Fibroblast of skin of right quadriceps (primary cell): ENCODE measurements around the gene PLCL2.

ENCODE experiments used
- DNase-seq: peaks from one replicate; pipeline ENCODE4 v3.0.0-alpha.2; 2013

Gene PLCL2

DNA sequence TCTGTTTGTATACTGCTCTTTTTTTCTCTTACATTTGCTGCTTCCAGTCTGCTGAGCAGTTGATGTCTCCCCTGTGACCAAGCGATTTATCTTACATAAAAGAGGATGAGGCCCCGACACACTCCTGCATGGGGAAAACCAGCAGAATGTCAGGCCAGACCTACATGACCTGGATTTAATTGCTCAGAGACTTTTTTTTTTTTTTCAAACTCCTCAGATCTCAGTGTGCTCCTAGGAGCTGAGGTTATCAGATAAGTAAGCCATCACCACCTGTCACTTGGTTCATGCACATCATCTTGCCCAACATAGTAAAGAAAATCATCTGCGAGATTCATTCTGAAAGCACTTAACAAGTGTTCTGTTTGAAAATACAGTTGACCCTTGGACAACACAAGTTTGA, 163.1 kb downstream of the PLCL2 start:
- no peak for DNase-seq

GRCh38 chr3:17050071-17050470, 165.3 kb downstream of the PLCL2 start:
- DNase-seq = no peak

GRCh38 chr3:17050506-17050905, 165.8 kb downstream of the PLCL2 start:
- DNase-seq = no peak

DNA sequence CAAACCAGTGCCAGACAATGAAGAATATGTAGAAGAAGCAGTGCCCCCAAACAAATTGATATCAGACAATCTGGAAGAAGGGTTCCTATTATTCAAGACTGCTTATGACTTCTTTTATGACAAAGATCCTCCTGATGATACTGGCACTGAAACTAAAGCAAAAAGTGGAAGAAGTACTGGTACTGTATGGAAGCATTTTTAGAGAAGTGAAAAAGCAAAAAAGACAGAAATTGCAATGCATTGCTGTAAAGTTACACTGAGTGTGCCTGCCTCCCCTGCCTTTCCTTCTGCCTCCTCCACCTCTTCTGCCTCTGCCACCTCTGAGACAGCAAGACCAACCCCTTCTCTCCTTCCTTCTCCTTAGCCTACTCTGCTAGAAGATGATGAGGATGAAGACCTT, 167.6 kb downstream of the PLCL2 start:
- no peak for DNase-seq

- DNase-seq = no peak
These were observed 169.7 kb downstream of the PLCL2 start for GRCh38 chr3:17054301-17054981.

- DNase-seq = no peak
These were observed 170.2 kb downstream of the PLCL2 start for GRCh38 chr3:17054982-17055343.

DNA sequence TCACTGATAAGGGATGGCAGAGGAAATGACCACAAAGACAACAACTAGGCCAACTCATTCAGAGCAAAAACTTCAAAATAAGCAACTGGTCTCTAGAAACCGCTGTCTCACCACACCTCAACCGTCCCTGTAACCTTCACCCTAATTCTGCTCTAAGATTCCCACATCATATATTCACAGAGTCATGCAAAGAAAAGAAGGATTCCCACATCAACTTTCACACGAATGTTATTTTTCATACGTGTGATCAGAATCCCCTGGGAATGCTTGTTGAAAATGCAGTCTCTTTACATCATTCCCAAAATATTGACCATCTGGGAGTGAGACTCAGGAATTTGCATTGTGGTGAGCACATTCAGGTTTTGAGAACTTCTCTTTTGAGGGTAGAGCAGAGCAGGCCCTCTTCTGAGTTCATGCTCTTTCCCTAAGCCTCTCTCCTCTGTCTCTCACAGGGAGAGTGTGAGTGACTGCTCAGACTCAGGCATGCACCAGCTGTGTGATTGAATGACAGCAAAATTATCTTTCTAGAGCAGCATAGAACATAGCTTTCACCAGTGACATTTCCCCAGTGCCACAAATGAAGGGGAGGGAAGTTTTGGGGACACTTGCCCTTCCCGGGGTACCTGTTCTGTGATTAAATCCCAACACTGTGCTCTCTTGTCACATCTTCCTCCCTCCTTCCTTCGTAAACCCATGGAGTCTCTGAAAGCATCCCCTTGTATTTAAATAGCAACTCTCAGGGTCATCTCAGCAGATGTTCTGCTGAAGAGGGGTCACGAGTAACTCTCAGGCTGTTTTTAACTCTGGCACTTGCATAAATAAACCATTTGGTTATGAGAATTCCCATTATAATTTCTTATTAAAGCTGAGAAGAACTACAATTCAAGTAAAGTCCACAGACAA, 170.9 kb downstream of the PLCL2 start:
- DNase-seq = peak; percentile 90

- peak; percentile 86 for DNase-seq
These were observed 172.6 kb downstream of the PLCL2 start for GRCh38 chr3:17057321-17057720.

GRCh38 chr3:17059989-17060550, 175.3 kb downstream of the PLCL2 start:
- DNase-seq = no peak

GRCh38 chr3:17061005-17061404, 176.2 kb downstream of the PLCL2 start:
- DNase-seq = no peak

DNA sequence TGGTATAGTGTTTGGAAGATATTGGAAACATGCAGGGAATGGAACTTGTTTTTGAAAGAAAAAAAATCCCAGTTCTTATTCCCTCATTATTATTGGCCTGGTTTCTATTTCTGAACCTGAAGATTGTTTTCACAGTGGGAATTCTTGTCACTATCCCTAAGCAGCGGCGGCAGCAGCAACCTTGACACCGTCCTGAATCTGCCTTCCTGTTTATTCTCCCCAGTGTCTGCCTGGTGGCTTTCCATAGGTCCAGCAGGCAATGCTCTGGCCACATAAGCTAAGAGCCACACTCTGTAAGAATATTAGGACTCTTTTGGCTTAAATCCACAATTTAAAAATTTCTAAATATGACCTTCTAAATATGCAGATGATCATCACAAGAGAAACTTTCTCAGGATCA, 178.0 kb downstream of the PLCL2 start:
- DNase-seq = no peak

GRCh38 chr3:17063596-17063995, 178.8 kb downstream of the PLCL2 start:
- no peak for DNase-seq

DNA sequence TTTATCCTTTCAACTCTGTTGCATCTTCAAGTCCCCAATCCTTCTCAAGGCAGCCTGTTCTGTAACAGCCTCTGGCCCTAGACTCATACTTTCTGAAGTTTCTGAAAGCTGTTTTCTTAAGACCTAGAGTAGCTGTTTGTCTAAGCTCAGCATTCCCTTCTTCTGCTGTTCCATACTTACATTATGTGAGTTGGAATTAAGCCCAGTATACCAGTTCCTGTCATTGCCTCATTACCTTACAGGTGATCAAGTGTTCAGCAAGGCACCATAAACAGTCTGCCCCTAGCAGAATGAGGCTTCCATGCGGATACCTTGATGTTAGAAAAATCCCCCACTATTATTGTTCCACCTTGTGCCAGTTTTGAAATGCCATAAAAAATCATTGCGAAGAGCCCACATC, 180.6 kb downstream of the PLCL2 start:
- DNase-seq = no peak

DNA sequence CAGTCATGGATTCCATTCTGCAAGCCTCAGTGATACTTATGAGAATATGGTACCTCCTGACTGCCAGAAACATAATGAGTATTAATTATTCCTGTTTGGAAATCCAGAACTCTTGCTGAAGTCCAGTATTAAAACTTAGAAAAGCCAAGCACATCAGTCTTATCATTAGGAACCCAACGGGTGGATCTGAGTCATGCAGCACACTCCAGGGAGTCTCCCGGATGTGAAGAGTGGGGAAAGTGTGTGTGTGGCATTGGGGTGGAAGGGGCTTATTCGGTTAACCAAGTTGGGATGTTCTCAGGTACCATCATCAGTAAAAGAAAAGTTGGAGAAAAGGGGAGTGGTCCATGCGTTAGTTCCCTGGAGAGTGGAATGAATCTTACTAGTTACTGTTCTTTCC, 181.1 kb downstream of the PLCL2 start:
- no peak for DNase-seq

GRCh38 chr3:17069754-17070153, 185.0 kb downstream of the PLCL2 start:
- no peak for DNase-seq

DNA sequence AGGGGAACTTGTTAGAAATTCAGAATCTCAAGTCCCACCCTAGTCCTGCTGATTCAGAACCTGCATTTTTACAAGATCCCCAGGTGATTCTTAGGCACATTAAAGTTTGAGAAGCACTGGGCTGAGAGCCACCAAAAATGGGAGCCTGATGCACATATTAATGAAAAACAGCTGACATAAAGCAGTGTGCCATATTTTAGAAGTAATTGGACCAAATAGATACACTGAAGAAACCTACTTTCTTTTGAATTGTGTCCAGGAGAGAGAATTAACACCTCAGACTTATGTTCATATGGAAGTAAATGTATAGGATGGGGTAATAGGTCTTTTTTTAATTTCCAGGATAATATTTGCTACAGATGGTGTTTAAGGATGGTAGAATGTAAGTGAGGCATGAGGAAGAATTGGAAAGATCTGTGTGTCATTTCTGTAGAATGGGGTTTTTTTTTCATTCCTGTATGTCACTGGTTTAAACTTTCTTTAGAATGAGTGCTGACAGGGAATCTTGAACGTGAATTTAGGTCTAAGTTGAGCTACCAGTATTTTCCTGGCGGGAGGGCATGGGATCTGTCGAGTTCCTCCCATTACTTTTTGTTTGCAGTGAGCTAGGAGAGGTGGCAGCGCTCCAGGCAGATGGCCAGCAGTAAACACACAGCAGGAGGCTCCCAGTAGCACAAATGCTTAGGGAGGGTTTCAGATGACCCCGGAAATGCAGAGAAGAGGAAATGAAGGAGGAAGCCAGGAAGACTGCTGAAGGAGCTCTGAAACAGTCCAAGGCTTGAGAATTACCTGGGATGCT, 185.6 kb downstream of the PLCL2 start:
- peak; percentile 49 for DNase-seq

- DNase-seq = no peak
These were observed 189.8 kb downstream of the PLCL2 start for GRCh38 chr3:17074559-17074958.

DNA sequence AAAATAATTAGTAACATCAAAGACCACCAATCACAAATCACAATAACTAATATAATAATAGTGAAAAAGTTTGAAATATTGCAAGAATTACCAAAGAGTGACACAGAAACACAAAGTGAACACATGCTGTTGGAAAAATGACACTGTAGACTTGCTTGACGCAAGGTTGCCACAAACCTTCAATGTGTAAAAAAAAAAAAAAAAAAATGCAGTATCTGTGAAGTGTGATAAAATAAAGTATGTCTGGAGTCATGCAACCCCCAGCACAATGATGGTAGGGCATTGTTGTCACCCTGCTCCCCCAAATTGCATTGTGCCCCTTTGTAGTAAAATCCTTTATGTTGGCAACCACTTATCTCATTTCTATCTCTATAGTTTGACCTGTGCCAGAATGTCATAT, 190.6 kb downstream of the PLCL2 start:
- no peak for DNase-seq

DNA sequence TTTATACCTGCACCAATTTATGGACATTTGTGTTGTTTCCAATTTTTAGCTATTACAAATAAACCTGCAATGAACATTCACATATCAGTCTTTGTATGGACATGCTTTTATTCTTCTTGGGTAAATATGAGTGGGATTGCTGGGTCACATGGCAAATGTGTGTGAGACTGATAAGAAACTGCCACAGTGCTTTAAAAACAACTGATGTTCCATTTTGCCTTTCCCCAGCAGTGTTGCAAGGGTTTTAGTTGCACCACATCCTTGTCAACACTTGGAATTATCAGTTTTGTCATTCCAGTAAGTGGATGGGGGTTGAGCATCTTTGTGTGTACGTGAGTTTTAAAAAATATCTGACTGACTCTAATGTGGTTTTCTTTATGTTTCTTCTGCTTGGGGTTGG, 191.2 kb downstream of the PLCL2 start:
- DNase-seq = no peak

GRCh38 chr3:17076940-17077605, 192.3 kb downstream of the PLCL2 start:
- DNase-seq = no peak

DNA sequence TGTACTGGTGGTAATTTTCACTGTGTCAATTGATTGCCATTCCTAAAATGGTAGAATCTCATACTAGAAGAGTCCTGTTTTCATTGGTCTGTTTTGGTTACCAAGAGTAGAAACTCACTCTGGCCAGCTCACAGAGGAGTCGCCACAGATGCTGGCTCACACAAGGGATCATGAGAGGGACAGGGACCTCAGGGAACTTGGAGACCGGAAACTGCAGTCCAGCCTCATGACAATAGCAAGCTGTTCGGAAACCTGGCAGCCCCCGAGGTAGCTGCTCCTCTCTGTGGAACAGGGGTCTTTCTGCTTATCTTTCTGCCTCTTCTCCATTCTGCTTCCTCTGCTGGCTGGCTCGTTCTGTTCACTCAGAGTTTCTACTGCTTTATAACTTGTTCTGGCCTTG, 192.9 kb downstream of the PLCL2 start:
- DNase-seq = no peak

DNA sequence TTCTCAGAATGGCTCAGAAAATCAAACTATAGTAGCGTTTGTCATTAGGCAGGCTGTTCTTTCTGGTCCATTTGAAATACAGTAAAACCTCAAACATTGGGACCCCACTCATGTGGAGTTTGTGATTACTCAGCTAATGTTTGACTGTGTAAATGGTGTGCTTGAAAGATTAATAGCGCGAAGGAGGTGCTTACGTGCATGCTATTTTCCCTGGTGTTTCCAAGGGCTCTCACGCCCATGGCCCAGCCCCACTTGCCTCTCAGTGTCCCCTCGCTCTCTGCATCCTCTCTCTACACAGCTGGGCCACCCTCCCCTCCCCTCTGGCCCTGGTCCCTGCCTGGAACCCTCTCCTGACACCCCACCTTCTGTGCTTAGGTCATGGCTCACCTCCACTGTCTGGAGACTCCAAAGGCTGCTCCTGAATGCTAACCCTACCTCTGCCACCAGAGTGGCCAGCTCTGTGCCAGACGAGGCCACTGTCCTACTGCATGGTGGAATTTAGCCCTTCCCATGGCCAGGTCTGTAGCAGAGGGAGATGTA, 194.2 kb downstream of the PLCL2 start:
- DNase-seq = no peak
